GM12872 (cell line): ENCODE measurements around the gene SH3RF3.

Experiments used
- TF ChIP-seq, protein P1 (sequence below): IDR thresholded peaks from 3 replicates; pipeline ENCODE4 v1.5.1; 2011; ENCODE audit warnings: low read depth, mild to moderate bottlenecking, low read length, moderate library complexity; ENCODE audit not compliant: insufficient read depth

The SH3RF3 gene

DNA sequence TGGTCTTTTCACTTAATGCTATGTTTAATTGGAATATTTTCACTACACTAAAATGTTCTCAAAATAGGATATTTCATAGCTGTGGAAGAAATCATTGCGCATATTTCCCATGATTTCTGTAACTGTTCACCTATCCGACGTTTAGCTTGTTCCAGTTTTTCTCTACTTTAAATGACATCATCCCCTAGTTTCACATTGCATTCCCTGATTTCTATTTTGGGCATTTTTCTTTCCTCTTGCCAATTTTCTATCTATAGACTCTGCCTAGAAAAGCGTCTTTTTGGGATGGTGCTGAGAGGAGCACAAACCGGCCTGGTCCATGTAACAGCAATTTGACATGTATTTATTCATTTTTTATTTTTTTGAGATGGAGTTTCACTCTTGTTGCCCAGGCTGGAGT is 163.4 kb downstream of the SH3RF3 start:
- TF ChIP-seq, protein P1, sequence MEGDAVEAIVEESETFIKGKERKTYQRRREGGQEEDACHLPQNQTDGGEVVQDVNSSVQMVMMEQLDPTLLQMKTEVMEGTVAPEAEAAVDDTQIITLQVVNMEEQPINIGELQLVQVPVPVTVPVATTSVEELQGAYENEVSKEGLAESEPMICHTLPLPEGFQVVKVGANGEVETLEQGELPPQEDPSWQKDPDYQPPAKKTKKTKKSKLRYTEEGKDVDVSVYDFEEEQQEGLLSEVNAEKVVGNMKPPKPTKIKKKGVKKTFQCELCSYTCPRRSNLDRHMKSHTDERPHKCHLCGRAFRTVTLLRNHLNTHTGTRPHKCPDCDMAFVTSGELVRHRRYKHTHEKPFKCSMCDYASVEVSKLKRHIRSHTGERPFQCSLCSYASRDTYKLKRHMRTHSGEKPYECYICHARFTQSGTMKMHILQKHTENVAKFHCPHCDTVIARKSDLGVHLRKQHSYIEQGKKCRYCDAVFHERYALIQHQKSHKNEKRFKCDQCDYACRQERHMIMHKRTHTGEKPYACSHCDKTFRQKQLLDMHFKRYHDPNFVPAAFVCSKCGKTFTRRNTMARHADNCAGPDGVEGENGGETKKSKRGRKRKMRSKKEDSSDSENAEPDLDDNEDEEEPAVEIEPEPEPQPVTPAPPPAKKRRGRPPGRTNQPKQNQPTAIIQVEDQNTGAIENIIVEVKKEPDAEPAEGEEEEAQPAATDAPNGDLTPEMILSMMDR, result no peak

GRCh38 chr2:109293663-109294062 is 164.7 kb downstream of the SH3RF3 start:
- TF ChIP-seq, protein P1, result no peak

- TF ChIP-seq, protein P1, result no peak
These were observed 165.5 kb downstream of the SH3RF3 start for GRCh38 chr2:109294523-109294922.

GRCh38 chr2:109295070-109295780 is 166.2 kb downstream of the SH3RF3 start:
- TF ChIP-seq, protein P1, result no peak

- TF ChIP-seq, protein P1, result no peak
These were observed 166.7 kb downstream of the SH3RF3 start for GRCh38 chr2:109295781-109296117.

- TF ChIP-seq, protein P1, result no peak
These were observed 168.8 kb downstream of the SH3RF3 start for GRCh38 chr2:109297566-109298490.

- TF ChIP-seq, protein P1, result no peak
These were observed 169.8 kb downstream of the SH3RF3 start for GRCh38 chr2:109298851-109299250.
